ENCODE data around the gene SNX20.

DNA sequence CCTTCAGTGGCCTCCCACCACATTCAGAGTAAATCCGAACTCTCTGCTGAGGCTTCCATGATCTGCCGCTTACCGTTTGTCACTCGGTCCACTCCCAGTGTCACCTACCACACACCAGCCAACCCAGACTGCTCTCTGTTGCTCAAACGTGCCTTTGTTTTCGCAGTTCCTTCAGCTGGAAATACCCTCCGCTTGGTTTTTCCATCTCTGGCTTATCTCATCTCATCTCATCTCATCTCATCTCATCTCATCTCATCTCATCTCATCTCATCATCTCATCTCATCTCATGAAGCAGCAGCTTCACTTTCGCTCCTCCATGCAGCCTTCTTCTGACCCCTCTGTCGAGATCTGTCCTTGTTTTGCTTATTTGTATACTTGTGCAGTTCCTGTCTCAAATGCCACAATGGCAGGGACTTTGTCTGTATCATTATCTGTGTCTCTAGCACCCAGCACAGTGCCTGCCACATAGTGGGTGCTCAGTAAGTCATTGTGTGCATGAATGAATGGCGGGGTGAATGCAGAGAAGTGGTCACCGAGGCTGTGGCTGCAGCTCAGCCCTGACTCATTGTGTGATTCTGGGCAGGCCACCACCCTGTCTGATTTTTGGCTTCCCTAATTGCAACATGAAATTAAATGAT, 3.8 kb upstream of the SNX20 start:
- no peak for TF ChIP-seq POLR2A (IDR thresholded peaks at IDR 0.05; ENCODE audit: extremely low read depth, insufficient read length)
- TF ChIP-seq, protein P1, sequence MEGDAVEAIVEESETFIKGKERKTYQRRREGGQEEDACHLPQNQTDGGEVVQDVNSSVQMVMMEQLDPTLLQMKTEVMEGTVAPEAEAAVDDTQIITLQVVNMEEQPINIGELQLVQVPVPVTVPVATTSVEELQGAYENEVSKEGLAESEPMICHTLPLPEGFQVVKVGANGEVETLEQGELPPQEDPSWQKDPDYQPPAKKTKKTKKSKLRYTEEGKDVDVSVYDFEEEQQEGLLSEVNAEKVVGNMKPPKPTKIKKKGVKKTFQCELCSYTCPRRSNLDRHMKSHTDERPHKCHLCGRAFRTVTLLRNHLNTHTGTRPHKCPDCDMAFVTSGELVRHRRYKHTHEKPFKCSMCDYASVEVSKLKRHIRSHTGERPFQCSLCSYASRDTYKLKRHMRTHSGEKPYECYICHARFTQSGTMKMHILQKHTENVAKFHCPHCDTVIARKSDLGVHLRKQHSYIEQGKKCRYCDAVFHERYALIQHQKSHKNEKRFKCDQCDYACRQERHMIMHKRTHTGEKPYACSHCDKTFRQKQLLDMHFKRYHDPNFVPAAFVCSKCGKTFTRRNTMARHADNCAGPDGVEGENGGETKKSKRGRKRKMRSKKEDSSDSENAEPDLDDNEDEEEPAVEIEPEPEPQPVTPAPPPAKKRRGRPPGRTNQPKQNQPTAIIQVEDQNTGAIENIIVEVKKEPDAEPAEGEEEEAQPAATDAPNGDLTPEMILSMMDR (IDR thresholded peaks at IDR 0.05; ENCODE audit: low read depth, low read length): no peak

All from NB4 (cell line).